Measurements from ENCODE around the gene PPIF.

PPIF gene

GRCh38 chr10:79360499-79361342 is 13.5 kb downstream of the PPIF start:
- peaks cover 10% of the 10 kb centered on the region for H3K36me3 ChIP-seq (replicated peaks; ENCODE audit: low read depth, low read length)
- no peak overlapping the region for H3K27ac ChIP-seq (ENCODE audit: low read length)
- no peaks in the 10 kb centered on the region for H4K20me1 ChIP-seq (ENCODE audit: insufficient read depth, low read length)
- no peaks in the 10 kb centered on the region for H3K79me2 ChIP-seq (ENCODE audit: low read length)
- no peak for TF ChIP-seq CTCF (IDR thresholded peaks at IDR 0.05; ENCODE audit: low read depth, low read length)
- no peak for TF ChIP-seq EZH2phosphoT487 (IDR thresholded peaks at IDR 0.05; ENCODE audit: low read depth)
- H3K9me3 ChIP-seq (ENCODE audit: insufficient read depth, low read length), result no peaks in the 10 kb centered on the region
- H2AFZ ChIP-seq (ENCODE audit: low read depth, low read length), result no peak overlapping the region
- H3K4me1 ChIP-seq (ENCODE audit: low read length), result peaks cover 7% of the 10 kb centered on the region
- no peak overlapping the region for H3K4me3 ChIP-seq (ENCODE audit: low read length)
- no peak overlapping the region for H3K9ac ChIP-seq (ENCODE audit: low read length)
- no peak overlapping the region for H3K4me2 ChIP-seq (ENCODE audit: low read length)
- peaks cover 4% of the 10 kb centered on the region; the same call in 1 of the 2 replicates for H3K27me3 ChIP-seq (ENCODE audit: low read depth, low read length)

- Histone ChIP-seq H3K9ac (ENCODE audit: low read length) (no peak overlapping the region), H3K4me3 (ENCODE audit: low read length) (no peak overlapping the region), H3K27ac (ENCODE audit: low read length) (no peak overlapping the region), H3K9me3 (ENCODE audit: insufficient read depth, low read length) (no peaks in the 10 kb centered on the region), H3K79me2 (ENCODE audit: low read length) (no peaks in the 10 kb centered on the region), H2AFZ (ENCODE audit: low read depth, low read length) (no peak overlapping the region), H3K27me3 (ENCODE audit: low read depth, low read length) (peaks cover 4% of the 10 kb centered on the region; the same call in 1 of the 2 replicates), H3K36me3 (replicated peaks; ENCODE audit: low read depth, low read length) (peaks cover 2% of the 10 kb centered on the region), H4K20me1 (ENCODE audit: insufficient read depth, low read length) (no peaks in the 10 kb centered on the region), H3K4me2 (ENCODE audit: low read length) (no peak overlapping the region), H3K4me1 (ENCODE audit: low read length) (no peaks in the 10 kb centered on the region)
- TF ChIP-seq EZH2phosphoT487 (IDR thresholded peaks at IDR 0.05; ENCODE audit: low read depth) (no peak), CTCF (IDR thresholded peaks at IDR 0.05; ENCODE audit: low read depth, low read length) (no peak)
Observed at GRCh38 chr10:79361726-79362397, 14.6 kb downstream of the PPIF start.

GRCh38 chr10:79367426-79368189 is 20.3 kb downstream of the PPIF start:
- TF ChIP-seq EZH2phosphoT487 (IDR thresholded peaks at IDR 0.05; ENCODE audit: low read depth) (no peak), CTCF (IDR thresholded peaks at IDR 0.05; ENCODE audit: low read depth, low read length) (no peak)

GRCh38 chr10:79372871-79373270 is 25.6 kb downstream of the PPIF start:
- H3K9ac ChIP-seq (ENCODE audit: low read length), result no peak overlapping the region
- H3K4me3 ChIP-seq (ENCODE audit: low read length), result no peak overlapping the region
- H3K27me3 ChIP-seq (ENCODE audit: low read depth, low read length), result no peaks in the 10 kb centered on the region
- H3K79me2 ChIP-seq (ENCODE audit: low read length), result no peaks in the 10 kb centered on the region
- no peaks in the 10 kb centered on the region for H4K20me1 ChIP-seq (ENCODE audit: insufficient read depth, low read length)
- TF ChIP-seq CTCF (IDR thresholded peaks at IDR 0.05; ENCODE audit: low read depth, low read length), result no peak
- no peak for TF ChIP-seq EZH2phosphoT487 (IDR thresholded peaks at IDR 0.05; ENCODE audit: low read depth)
- no peak overlapping the region for H3K27ac ChIP-seq (ENCODE audit: low read length)
- H2AFZ ChIP-seq (ENCODE audit: low read depth, low read length), result no peak overlapping the region
- no peak overlapping the region for H3K4me2 ChIP-seq (ENCODE audit: low read length)
- no peaks in the 10 kb centered on the region for H3K4me1 ChIP-seq (ENCODE audit: low read length)
- H3K36me3 ChIP-seq (replicated peaks; ENCODE audit: low read depth, low read length), result no peaks in the 10 kb centered on the region
- no peaks in the 10 kb centered on the region for H3K9me3 ChIP-seq (ENCODE audit: insufficient read depth, low read length)

More at GRCh38 chr10:79367426-79368189, 20.3 kb downstream of the PPIF start:
- no peak overlapping the region for H3K9ac ChIP-seq (ENCODE audit: low read length)
- no peak overlapping the region for H2AFZ ChIP-seq (ENCODE audit: low read depth, low read length)
- no peaks in the 10 kb centered on the region for H3K36me3 ChIP-seq (replicated peaks; ENCODE audit: low read depth, low read length)
- no peak overlapping the region for H3K4me2 ChIP-seq (ENCODE audit: low read length)
- no peaks in the 10 kb centered on the region for H3K79me2 ChIP-seq (ENCODE audit: low read length)
- peaks cover 4% of the 10 kb centered on the region; the same call in 1 of the 2 replicates for H3K27me3 ChIP-seq (ENCODE audit: low read depth, low read length)
- H3K27ac ChIP-seq (ENCODE audit: low read length), result no peak overlapping the region
- no peaks in the 10 kb centered on the region for H3K9me3 ChIP-seq (ENCODE audit: insufficient read depth, low read length)
- no peak overlapping the region for H3K4me3 ChIP-seq (ENCODE audit: low read length)
- no peaks in the 10 kb centered on the region for H3K4me1 ChIP-seq (ENCODE audit: low read length)
- H4K20me1 ChIP-seq (ENCODE audit: insufficient read depth, low read length), result no peaks in the 10 kb centered on the region

All from OCI-LY3 (cell line).